ENCODE results near the gene NRXN3. TPM values are rescaled to one million over a fixed set of nuclear protein-coding genes. Genes with fewer than 3 reads are reported as not detected.

NRXN3 gene
- total and polyA plus RNA-seq, 7 donors = 0.06 to 0.74 (median 0.15) TPM

DNA sequence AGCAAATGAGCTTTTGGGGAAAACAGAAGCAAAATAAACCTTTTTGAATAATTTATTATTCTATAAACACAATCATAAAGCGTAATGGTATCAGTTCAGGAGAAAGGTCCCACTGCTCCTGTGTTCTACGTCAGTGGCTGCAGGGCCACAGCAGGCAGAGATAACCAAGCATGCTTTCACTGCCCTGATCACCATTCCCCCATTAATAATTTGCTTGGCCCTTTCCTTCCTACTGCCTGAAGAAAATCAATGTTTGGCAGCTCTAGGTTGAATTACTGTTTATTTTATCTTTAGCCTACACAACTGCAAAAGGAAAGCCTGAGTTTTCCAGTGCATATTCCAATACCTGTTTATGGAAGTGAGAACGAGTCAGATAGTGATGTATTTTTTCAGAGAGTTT is 1671.3 kb downstream of the NRXN3 start:
- Histone ChIP-seq H3K4me3 (no peak overlapping the region), H3K27me3 (ENCODE audit: insufficient read depth in 3 of 3, low read length in 2 of 3) (no peaks in the 10 kb centered on the region), H3K9me3 (no peaks in the 10 kb centered on the region), H3K36me3 (ENCODE audit: insufficient read depth in 1 of 2, low read depth in 1 of 2) (no peaks in the 10 kb centered on the region), H3K27ac (no peak overlapping the region), H3K4me1 (no peaks in the 10 kb centered on the region)
- ATAC-seq = no peak
- 48 to 67% (median 66%) methylated on average over 3 of the region's 3 CpGs for WGBS, 3 donors
- intact Hi-C loops (cut with DNase I) = no loop called here
- DNase-seq = no peak
- TF ChIP-seq, protein P1, sequence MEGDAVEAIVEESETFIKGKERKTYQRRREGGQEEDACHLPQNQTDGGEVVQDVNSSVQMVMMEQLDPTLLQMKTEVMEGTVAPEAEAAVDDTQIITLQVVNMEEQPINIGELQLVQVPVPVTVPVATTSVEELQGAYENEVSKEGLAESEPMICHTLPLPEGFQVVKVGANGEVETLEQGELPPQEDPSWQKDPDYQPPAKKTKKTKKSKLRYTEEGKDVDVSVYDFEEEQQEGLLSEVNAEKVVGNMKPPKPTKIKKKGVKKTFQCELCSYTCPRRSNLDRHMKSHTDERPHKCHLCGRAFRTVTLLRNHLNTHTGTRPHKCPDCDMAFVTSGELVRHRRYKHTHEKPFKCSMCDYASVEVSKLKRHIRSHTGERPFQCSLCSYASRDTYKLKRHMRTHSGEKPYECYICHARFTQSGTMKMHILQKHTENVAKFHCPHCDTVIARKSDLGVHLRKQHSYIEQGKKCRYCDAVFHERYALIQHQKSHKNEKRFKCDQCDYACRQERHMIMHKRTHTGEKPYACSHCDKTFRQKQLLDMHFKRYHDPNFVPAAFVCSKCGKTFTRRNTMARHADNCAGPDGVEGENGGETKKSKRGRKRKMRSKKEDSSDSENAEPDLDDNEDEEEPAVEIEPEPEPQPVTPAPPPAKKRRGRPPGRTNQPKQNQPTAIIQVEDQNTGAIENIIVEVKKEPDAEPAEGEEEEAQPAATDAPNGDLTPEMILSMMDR (IDR thresholded peaks at IDR 0.05) = no peak

DNA sequence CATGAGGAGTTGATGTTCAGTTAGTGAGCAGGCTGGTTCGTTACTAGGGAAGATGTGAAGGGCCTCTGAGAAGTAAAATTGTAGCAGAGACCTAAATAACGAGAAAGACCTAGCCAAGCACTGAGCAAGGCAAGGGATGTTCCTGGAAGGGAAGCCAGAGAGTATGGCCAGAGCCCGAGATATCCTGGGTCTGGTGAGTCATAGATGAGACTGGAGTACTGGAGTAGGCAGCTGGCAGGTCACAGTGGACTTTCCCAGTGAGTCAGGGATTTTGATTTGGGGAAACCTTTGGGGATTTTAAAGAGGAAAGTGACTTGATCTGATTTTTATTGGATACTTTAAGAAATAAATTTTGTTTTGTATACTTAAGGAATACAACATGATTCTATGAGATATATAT is 1672.1 kb downstream of the NRXN3 start:
- ATAC-seq = peak; percentile 82 to 93 (median 90)
- intact Hi-C loops (cut with DNase I) = no loop called here
- Histone ChIP-seq H3K36me3 (ENCODE audit: insufficient read depth in 1 of 2, low read depth in 1 of 2) (no peaks in the 10 kb centered on the region), H3K27me3 (ENCODE audit: insufficient read depth in 3 of 3, low read length in 2 of 3) (no peaks in the 10 kb centered on the region), H3K4me1 (no peaks in the 10 kb centered on the region), H3K4me3 (no peak overlapping the region), H3K27ac (no peak overlapping the region), H3K9me3 (no peaks in the 10 kb centered on the region)
- 27 to 44% (median 32%) methylated on average over 3 of the region's 3 CpGs for WGBS, 3 donors
- peak; percentile 40 to 60 for DNase-seq
- TF ChIP-seq, protein P1 (IDR thresholded peaks at IDR 0.05) = no peak

DNA sequence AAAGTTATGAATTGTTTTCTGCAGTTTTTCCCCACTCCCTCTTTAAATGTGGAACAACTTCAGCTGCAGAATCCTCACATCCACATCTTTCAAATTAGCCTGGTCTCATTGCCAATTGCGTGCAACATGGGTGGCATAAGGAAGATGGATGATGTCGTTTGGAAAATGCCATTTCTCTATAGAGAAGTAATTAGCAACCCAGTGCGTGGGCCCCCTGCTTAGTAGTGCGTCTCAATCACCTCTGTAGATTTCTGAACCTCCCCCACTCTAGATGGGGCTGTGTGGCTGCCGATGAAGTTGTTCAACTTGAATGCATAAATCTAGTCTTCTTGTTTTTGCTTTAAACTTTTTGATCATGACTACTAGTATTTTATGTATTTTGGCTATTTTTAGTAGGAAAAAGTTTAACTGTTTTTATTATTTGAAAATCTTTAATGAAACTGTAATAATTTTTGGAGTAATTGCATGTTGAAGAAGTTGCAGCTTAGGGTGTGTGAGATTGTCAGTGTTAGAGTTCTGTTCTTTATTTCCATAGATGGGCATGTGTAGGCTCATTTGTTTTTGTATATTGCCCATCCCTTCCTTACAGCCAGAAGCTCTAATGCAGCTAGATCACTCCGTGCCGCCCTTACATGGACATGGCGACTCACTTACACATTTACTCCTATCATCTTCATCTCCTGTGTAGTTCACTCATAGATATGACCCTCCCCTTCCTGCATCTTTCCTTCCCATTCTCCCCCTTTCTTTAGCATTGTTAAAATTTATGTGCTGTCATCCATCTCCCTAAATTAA is 1683.0 kb downstream of the NRXN3 start:
- WGBS, 3 donors = 66 to 77% (median 69%) methylated on average over 8 of the region's 8 CpGs
- Histone ChIP-seq H3K27ac (no peak overlapping the region), H3K9me3 (no peaks in the 10 kb centered on the region), H3K36me3 (ENCODE audit: insufficient read depth in 1 of 2, low read depth in 1 of 2) (no peaks in the 10 kb centered on the region), H3K4me3 (no peak overlapping the region), H3K4me1 (no peaks in the 10 kb centered on the region), H3K27me3 (ENCODE audit: insufficient read depth in 3 of 3, low read length in 2 of 3) (no peaks in the 10 kb centered on the region)
- TF ChIP-seq, protein P1 (IDR thresholded peaks at IDR 0.05) = no peak
- DNase-seq (no peak), ATAC-seq (no peak)
- intact Hi-C loops (cut with DNase I) = no loop called here

DNA sequence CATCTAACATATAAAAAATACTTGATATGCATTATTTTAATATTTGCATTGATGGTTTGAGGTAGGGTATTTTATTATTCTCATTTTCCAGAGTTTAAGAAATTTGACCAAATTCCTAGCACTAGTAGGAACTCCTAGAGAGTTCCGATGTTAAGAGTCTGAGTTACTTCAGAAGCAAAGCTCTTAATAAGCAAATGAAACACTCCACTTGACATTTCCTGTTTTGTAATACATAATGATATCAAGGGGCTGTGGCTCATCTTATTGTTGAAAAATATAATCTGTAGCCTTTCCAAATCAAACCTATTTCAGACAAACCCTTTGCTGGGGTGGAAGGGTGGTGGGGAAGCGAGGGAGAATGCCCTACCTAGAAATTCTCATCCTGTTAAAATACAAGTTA is 1685.6 kb downstream of the NRXN3 start:
- H3K27ac ChIP-seq = no peak overlapping the region

More for the DNA sequence above, 1685.6 kb downstream of the NRXN3 start:
- Histone ChIP-seq H3K27me3 (ENCODE audit: insufficient read depth in 3 of 3, low read length in 2 of 3) (no peaks in the 10 kb centered on the region), H3K36me3 (ENCODE audit: insufficient read depth in 1 of 2, low read depth in 1 of 2) (no peaks in the 10 kb centered on the region), H3K9me3 (no peaks in the 10 kb centered on the region), H3K4me3 (no peak overlapping the region), H3K4me1 (no peaks in the 10 kb centered on the region)
- TF ChIP-seq, protein P1 (IDR thresholded peaks at IDR 0.05) = no peak
- DNase-seq (no peak), ATAC-seq (no peak)
- WGBS, 3 donors = 90 to 95% (median 92%) methylated on average over 2 of the region's 2 CpGs
- intact Hi-C loops (cut with DNase I) = no loop called here

All from psoas muscle (tissue), 8 donors.